GM23338 (cell line): Measurements from ENCODE around the gene MEIS3. TPM values are rescaled to one million over a fixed set of nuclear protein-coding genes. Genes with fewer than 3 reads are reported as not detected.

ENCODE experiments used
- ATAC-seq: fragments of 200-7000 bp; cut with Tn5 transposase; 3 replicates; pipeline ENCODE4 v1.9.1; 2020
- DNase-seq: peaks from one replicate; pipeline ENCODE4 v3.0.0-alpha.2; 2015; ENCODE audit warnings: low spot score
- H2AFZ ChIP-seq: fragments of 200-600 bp; sonication (generic); 2 replicates; pipeline ENCODE4 v1.8.0; 2016; ENCODE audit warnings: antibody characterized with exemption, mild to moderate bottlenecking, moderate library complexity
- H3F3A ChIP-seq: fragments of 200-600 bp; sonication (generic); replicated peaks from 2 replicates; pipeline ENCODE4 v1.8.0; 2017; ENCODE audit warnings: antibody characterized with exemption, mixed run types, low read depth
- H3K27ac ChIP-seq: fragments of 200-600 bp; sonication (generic); 2 replicates; pipeline ENCODE4 v1.6.1; 2016; ENCODE audit warnings: low read depth
- H3K27me3 ChIP-seq: fragments of 200-600 bp; sonication (generic); 2 replicates; pipeline ENCODE4 v1.8.0; 2016; ENCODE audit warnings: mild to moderate bottlenecking, mixed run types, moderate library complexity; ENCODE audit not compliant: insufficient read depth
- H3K36me3 ChIP-seq: fragments of 200-600 bp; sonication (generic); 2 replicates; pipeline ENCODE4 v1.8.0; 2016; ENCODE audit warnings: mild to moderate bottlenecking; ENCODE audit not compliant: insufficient read depth
- H3K4me1 ChIP-seq: fragments of 200-600 bp; sonication (generic); 2 replicates; pipeline ENCODE4 v1.8.0; 2016; ENCODE audit warnings: mild to moderate bottlenecking, moderate library complexity; ENCODE audit not compliant: insufficient read depth
- H3K4me2 ChIP-seq: fragments of 200-600 bp; sonication (generic); 2 replicates; pipeline ENCODE4 v1.7.1; 2017; ENCODE audit warnings: mixed run types
- H3K4me3 ChIP-seq: fragments of 200-600 bp; sonication (generic); 2 replicates; pipeline ENCODE4 v1.6.1; 2016; ENCODE audit warnings: mixed run types
- H3K79me2 ChIP-seq: fragments of 200-600 bp; sonication (generic); replicated peaks from 2 replicates; pipeline ENCODE4 v1.8.0; 2017; ENCODE audit warnings: mild to moderate bottlenecking; ENCODE audit not compliant: insufficient read depth
- H3K9me2 ChIP-seq: fragments of 200-600 bp; sonication (generic); 2 replicates; pipeline ENCODE4 v1.8.0; 2017; ENCODE audit not compliant: insufficient read depth
- H4K20me1 ChIP-seq: fragments of 200-600 bp; sonication (generic); replicated peaks from 2 replicates; pipeline ENCODE4 v1.8.0; 2017; ENCODE audit warnings: mild to moderate bottlenecking; ENCODE audit not compliant: insufficient read depth
- H3K27ac Mint-ChIP-seq: 2 replicates; pipeline ENCODE4 v1.8.0; 2020; ENCODE audit warnings: inconsistent platforms, mild to moderate bottlenecking, moderate library complexity, mixed read lengths
- H3K27me3 Mint-ChIP-seq: 3 replicates; pipeline ENCODE4 v1.8.0; 2022; ENCODE audit warnings: low read depth, mild to moderate bottlenecking, moderate library complexity, mixed read lengths, inconsistent platforms; ENCODE audit not compliant: insufficient read depth, poor library complexity
- H3K36me3 Mint-ChIP-seq: 3 replicates; pipeline ENCODE4 v1.8.0; 2021; ENCODE audit warnings: low read depth, mild to moderate bottlenecking, inconsistent platforms, moderate library complexity, mixed read lengths
- H3K4me1 Mint-ChIP-seq: 3 replicates; pipeline ENCODE4 v1.8.0; 2020; ENCODE audit warnings: mild to moderate bottlenecking, inconsistent platforms, mixed read lengths
- H3K4me3 Mint-ChIP-seq: 3 replicates; pipeline ENCODE4 v1.8.0; 2021; ENCODE audit warnings: moderate library complexity, mild to moderate bottlenecking, inconsistent platforms, mixed read lengths
- H3K9me3 Mint-ChIP-seq: 3 replicates; pipeline ENCODE4 v1.8.0; 2020; ENCODE audit warnings: moderate library complexity, mild to moderate bottlenecking, inconsistent platforms, mixed read lengths
- CREB1 ChIP-seq: fragments of 250-450 bp; sonication (Bioruptor Pico); IDR thresholded peaks from 2 replicates; pipeline ENCODE4 v1.5.0; 2020; ENCODE audit warnings: low read depth, mild to moderate bottlenecking, moderate library complexity
- CTCF ChIP-seq, 2 experiments: fragments of 200-600 bp in 1 of 2; sonication (generic) in 1 of 2; conservative IDR thresholded peaks; 2 replicates each; pipeline versions ENCODE4 v1.5.1 to v1.6.1; 2016 to 2017; ENCODE audit warnings: antibody characterized with exemption in 2 of 2, low read depth in 2 of 2, mild to moderate bottlenecking in 2 of 2, moderate library complexity in 1 of 2
- ETS1 ChIP-seq: IDR thresholded peaks from 2 replicates; pipeline ENCODE4 v1.6.1; 2016; ENCODE audit warnings: antibody characterized with exemption
- EZH2 ChIP-seq: fragments of 200-600 bp; sonication (generic); IDR thresholded peaks from one replicate; pipeline ENCODE4 v1.8.0; 2017; ENCODE audit warnings: antibody characterized with exemption, mild to moderate bottlenecking, low read depth; ENCODE audit not compliant: unreplicated experiment
- EZH2phosphoT487 ChIP-seq: fragments of 200-600 bp; sonication (generic); IDR thresholded peaks from one replicate; pipeline ENCODE4 v1.8.1; 2018; ENCODE audit warnings: antibody characterized with exemption; ENCODE audit not compliant: unreplicated experiment
- JUNB ChIP-seq: IDR thresholded peaks from one replicate; pipeline ENCODE4 v1.6.1; 2016; ENCODE audit warnings: antibody characterized with exemption; ENCODE audit not compliant: unreplicated experiment
- NANOG ChIP-seq: IDR thresholded peaks from 2 replicates; pipeline ENCODE4 v1.6.1; 2016; ENCODE audit warnings: antibody characterized with exemption, borderline replicate concordance
- POLR2AphosphoS5 ChIP-seq: IDR thresholded peaks from 2 replicates; pipeline ENCODE4 v1.6.1; 2016; ENCODE audit warnings: antibody characterized with exemption, low read depth
- REST ChIP-seq: IDR thresholded peaks from one replicate; pipeline ENCODE4 v1.6.1; 2018; ENCODE audit warnings: antibody characterized with exemption; ENCODE audit not compliant: unreplicated experiment
- STAT1 ChIP-seq: IDR thresholded peaks from one replicate; pipeline ENCODE4 v1.6.1; 2016; ENCODE audit warnings: antibody characterized with exemption; ENCODE audit not compliant: unreplicated experiment
- ZNF114 ChIP-seq: fragments of 250-450 bp; sonication (Bioruptor Pico); IDR thresholded peaks from 2 replicates; pipeline ENCODE4 v1.5.0; 2020; ENCODE audit warnings: mild to moderate bottlenecking, moderate library complexity
- ZNF331 ChIP-seq: fragments of 250-450 bp; sonication (Bioruptor Pico); IDR thresholded peaks from 2 replicates; pipeline ENCODE4 v1.5.0; 2020; ENCODE audit warnings: low read depth, mild to moderate bottlenecking, moderate library complexity
- ZNF462 ChIP-seq: fragments of 250-450 bp; sonication (Bioruptor Pico); IDR thresholded peaks from 2 replicates; pipeline ENCODE4 v1.5.0; 2020; ENCODE audit warnings: mild to moderate bottlenecking, moderate library complexity
- polyA plus RNA-seq: library from polyadenylated mRNA; unstranded; fragments of >200 nt; fragmentation: Nextera tagmentation; extraction: Ambion mirVana; gene quantifications from 2 replicates; pipeline ENCODE4 v1.2.1, GENCODE V29; 2016
- total RNA-seq: library from RNA; depleted of rRNA; stranded (reverse); fragments of >200 nt; shearing (Covaris generic); gene quantifications from 2 replicates; pipeline ENCODE4 v1.2.3, GENCODE V29; 2014

MEIS3 gene
- total and polyA plus RNA-seq, 2 experiments from 2014 or later: 20.6 to 33.7 TPM

- no peaks in the 10 kb centered on the region for H3K36me3 Mint-ChIP-seq
- H3K79me2 ChIP-seq: no peaks in the 10 kb centered on the region
Measured at GRCh38 chr19:47435196-47435595, 15.9 kb upstream of the MEIS3 start.

More at GRCh38 chr19:47435196-47435595, 15.9 kb upstream of the MEIS3 start:
- H3K27ac Mint-ChIP-seq: no peak overlapping the region
- peaks cover 25% of the 10 kb centered on the region for H3K27me3 Mint-ChIP-seq
- TF ChIP-seq EZH2 (no peak), JUNB (no peak), POLR2AphosphoS5 (no peak), ETS1 (no peak), EZH2phosphoT487 (no peak), ZNF462 (CRISPR knock-in tag) (no peak), ZNF114 (CRISPR knock-in tag) (no peak), NANOG (no peak), CREB1 (CRISPR knock-in tag) (no peak), ZNF331 (CRISPR knock-in tag) (no peak), STAT1 (no peak), CTCF (conservative IDR thresholded peaks at IDR 0.05; ENCODE audit: low read depth in 2 of 2) (no peak), REST (no peak)
- no peaks in the 10 kb centered on the region; the same call in 1 of the 3 replicates for H3K9me3 Mint-ChIP-seq
- Histone ChIP-seq H2AFZ (no peak overlapping the region), H3K4me2 (no peak overlapping the region), H3F3A (peaks cover 15% of the 10 kb centered on the region; the same call in 1 of the 2 replicates), H3K36me3 (no peaks in the 10 kb centered on the region), H3K27ac (no peak overlapping the region), H3K9me2 (no peaks in the 10 kb centered on the region), H3K27me3 (peaks cover 19% of the 10 kb centered on the region), H3K4me1 (peaks cover 3% of the 10 kb centered on the region; the same call in 1 of the 2 replicates), H3K4me3 (no peak overlapping the region), H4K20me1 (peaks cover 3% of the 10 kb centered on the region; the same call in 1 of the 2 replicates)
- H3K4me3 Mint-ChIP-seq: no peak overlapping the region
- H3K4me1 Mint-ChIP-seq: peaks cover 6% of the 10 kb centered on the region; the same call in 2 of the 3 replicates
- DNase-seq: no peak
- ATAC-seq: no peak
